ENCODE measurements around the gene NTMT1.

The NTMT1 gene

GRCh38 chr9:129679537-129679936 is 53.6 kb downstream of the NTMT1 start:
- DNase-seq (ENCODE audit: low read depth) = no peak

GRCh38 chr9:129681924-129682323 is 56.0 kb downstream of the NTMT1 start:
- no peak for DNase-seq (ENCODE audit: low read depth)

- no peak for DNase-seq (ENCODE audit: low read depth)
These were observed 56.4 kb downstream of the NTMT1 start for GRCh38 chr9:129682381-129682780.

GRCh38 chr9:129685220-129685932 is 59.4 kb downstream of the NTMT1 start:
- DNase-seq (ENCODE audit: low read depth) = no peak
